T-cell (primary cell): ENCODE results near the gene PRSS48. TPM values are rescaled to one million over a fixed set of nuclear protein-coding genes. Genes with fewer than 3 reads are reported as not detected.

ENCODE experiments used
- ATAC-seq, 4 experiments: fragments of 200-7000 bp in 3 of 4; fragments of 150-1000 bp in 1 of 4; cut with Tn5 transposase; replicated peaks in 1 of 4; 1 replicate in 3 of 4; 2 replicates in 1 of 4; pipeline ENCODE4 v1.10.0; 2021; ENCODE audit warnings: moderate library complexity in 3 of 4, mild to moderate bottlenecking in 2 of 4, moderate number of reproducible peaks in 1 of 4
- CTCF ChIA-PET, 2 donors: fragments of 300-600 bp; sonication (Branson Sonifier 250); formaldehyde crosslinking; loops; one replicate each; lab custom pipeline; 2022; ENCODE audit warnings: antibody characterized with exemption in 2 of 2; lab: Charles Lee
- POLR2A ChIA-PET, 2 donors: fragments of 300-600 bp; sonication (Branson Sonifier 250); formaldehyde crosslinking; loops; one replicate each; lab custom pipeline; 2022; ENCODE audit warnings: antibody characterized with exemption in 2 of 2; lab: Charles Lee
- DNase-seq, 35 experiments: peaks; one replicate each; pipeline versions ENCODE4 v3.0.0 to v3.0.0-alpha.2; 2013 to 2023
- H3K27ac ChIP-seq: one replicate; pipeline ENCODE4 v1.5.1; 2013; ENCODE audit warnings: low read length
- H3K27me3 ChIP-seq, 2 experiments: replicated peaks in 1 of 2; 1 replicate in 1 of 2; 2 replicates in 1 of 2; pipeline versions ENCODE4 v1.6.1 to v1.7.0; 2013; ENCODE audit warnings: low read length in 1 of 2, mixed read lengths in 1 of 2; ENCODE audit not compliant: control insufficient read depth in 2 of 2, insufficient read depth in 2 of 2; ENCODE audit errors: extremely low read depth in 1 of 2
- H3K36me3 ChIP-seq, 2 donors: 1 replicate in 1 of 2; 2 replicates in 1 of 2; pipeline versions ENCODE4 v1.6.1 to v1.7.0; 2013; ENCODE audit warnings: low read length in 1 of 2; ENCODE audit not compliant: control insufficient read depth in 2 of 2, insufficient read depth in 1 of 2; ENCODE audit errors: extremely low read depth in 1 of 2
- H3K4me1 ChIP-seq, 2 experiments: 1 replicate in 1 of 2; 2 replicates in 1 of 2; pipeline versions ENCODE4 v1.6.1 to v1.7.0; 2013; ENCODE audit warnings: low read length in 2 of 2, mixed read lengths in 1 of 2; ENCODE audit not compliant: insufficient read depth in 2 of 2, control insufficient read depth in 1 of 2; ENCODE audit errors: extremely low read depth in 1 of 2
- H3K4me3 ChIP-seq, 2 donors: 1 replicate in 1 of 2; 2 replicates in 1 of 2; pipeline versions ENCODE4 v1.5.1 to v1.7.0; 2013; ENCODE audit warnings: mild to moderate bottlenecking in 2 of 2, low read length in 1 of 2, moderate library complexity in 1 of 2; ENCODE audit not compliant: control insufficient read depth in 1 of 2; ENCODE audit errors: extremely low read depth in 1 of 2
- H3K9me3 ChIP-seq: 2 replicates; pipeline ENCODE4 v1.7.0; 2013
- H3K27ac Mint-ChIP-seq, 2 donors: one replicate each; pipeline ENCODE4 v1.8.0; 2020 to 2021; ENCODE audit warnings: mild to moderate bottlenecking in 2 of 2, mixed read lengths in 2 of 2
- H3K27me3 Mint-ChIP-seq, 2 donors: one replicate each; pipeline ENCODE4 v1.8.0; 2021 to 2022; ENCODE audit warnings: mixed read lengths in 2 of 2
- H3K36me3 Mint-ChIP-seq: one replicate; pipeline ENCODE4 v1.8.0; 2021; ENCODE audit warnings: mixed read lengths
- H3K4me1 Mint-ChIP-seq, 3 donors: one replicate each; pipeline ENCODE4 v1.8.0; 2020 to 2022; ENCODE audit warnings: mixed read lengths in 3 of 3, mild to moderate bottlenecking in 1 of 3
- H3K4me3 Mint-ChIP-seq, 3 donors: one replicate each; pipeline ENCODE4 v1.8.0; 2020 to 2022; ENCODE audit warnings: mild to moderate bottlenecking in 3 of 3, mixed read lengths in 3 of 3, moderate library complexity in 3 of 3
- H3K9me3 Mint-ChIP-seq, 3 donors: one replicate each; pipeline ENCODE4 v1.8.0; 2020 to 2022; ENCODE audit warnings: mixed read lengths in 3 of 3
- WGBS: methylation state at CpG from one replicate; pipeline ENCODE4 v1.1.5; 2013; ENCODE audit warnings: missing lambda C conversion rate; ENCODE audit not compliant: insufficient coverage; 5-methylcytosine and 5-hydroxymethylcytosine counted together
- total RNA-seq, 35 experiments: library from RNA in 6 of 35; stranded (reverse) in 6 of 35; fragments of 120-200 nt in 1 of 35; gene quantifications; one replicate each; pipeline versions ENCODE4 v1.2.1 to v1.2.4 and lab custom pipeline; 2013 to 2026

Gene PRSS48
- total RNA-seq, 5 donors from 2014 or later (not counting 1 experiment from before 2014, with no cell fraction given), result not detected

- Mint-ChIP-seq H3K27ac (no peak overlapping the region), H3K36me3 (no peaks in the 10 kb centered on the region), H3K27me3 (peaks cover 4 to 7% of the 10 kb centered on the region in 2 donors), H3K4me1 (no peaks in the 10 kb centered on the region), H3K9me3 (no peaks in the 10 kb centered on the region), H3K4me3 (no peak overlapping the region)
- no peaks in the 10 kb centered on the region for H3K4me1 ChIP-seq
- no peaks in the 10 kb centered on the region for H3K9me3 ChIP-seq
- ChIA-PET CTCF (no interaction called here), POLR2A (no interaction called here)
- no peak overlapping the region for H3K4me3 ChIP-seq
- no peak overlapping the region for H3K27ac ChIP-seq
- 90% methylated on average over 2 of the region's 5 CpGs for WGBS
- H3K27me3 ChIP-seq, result peaks cover 0 to 7% of the 10 kb centered on the region in 2 experiments
- no peak for ATAC-seq
- no peaks in the 10 kb centered on the region for H3K36me3 ChIP-seq
- DNase-seq, result no peak
Observed at GRCh38 chr4:151310124-151310728, 33.3 kb downstream of the PRSS48 start.

- Histone ChIP-seq H3K27me3 (peaks cover 0 to 13% of the 10 kb centered on the region in 2 experiments), H3K27ac (no peak overlapping the region), H3K36me3 (no peaks in the 10 kb centered on the region), H3K4me3 (no peak overlapping the region), H3K4me1 (no peaks in the 10 kb centered on the region), H3K9me3 (no peaks in the 10 kb centered on the region)
- H3K27ac Mint-ChIP-seq, result no peak overlapping the region
- H3K36me3 Mint-ChIP-seq, result no peaks in the 10 kb centered on the region
- 100% methylated on average over 1 of the region's 6 CpGs for WGBS
- ATAC-seq, result no peak
- CTCF ChIA-PET, result no interaction called here
- H3K27me3 Mint-ChIP-seq, result peaks cover 14% of the 10 kb centered on the region in 2 donors
- no peak overlapping the region for H3K4me3 Mint-ChIP-seq
- H3K9me3 Mint-ChIP-seq, result no peaks in the 10 kb centered on the region
- no peak for DNase-seq
- POLR2A ChIA-PET, result no interaction called here
- no peaks in the 10 kb centered on the region for H3K4me1 Mint-ChIP-seq
Observed at GRCh38 chr4:151313306-151314009, 36.5 kb downstream of the PRSS48 start.

- no peaks in the 10 kb centered on the region for H3K4me1 Mint-ChIP-seq
- H3K36me3 Mint-ChIP-seq, result no peaks in the 10 kb centered on the region
- 100% methylated on average over 1 of the region's 1 CpG for WGBS
- H3K36me3 ChIP-seq, result no peaks in the 10 kb centered on the region
- ChIA-PET POLR2A (no interaction called here), CTCF (no interaction called here)
- no peaks in the 10 kb centered on the region for H3K9me3 ChIP-seq
- H3K4me3 Mint-ChIP-seq, result no peak overlapping the region
- no peak overlapping the region for H3K27ac Mint-ChIP-seq
- no peaks in the 10 kb centered on the region for H3K9me3 Mint-ChIP-seq
- peaks cover 11 to 14% of the 10 kb centered on the region in 2 donors for H3K27me3 Mint-ChIP-seq
- no peaks in the 10 kb centered on the region for H3K4me1 ChIP-seq
- peaks cover 0 to 13% of the 10 kb centered on the region in 2 experiments for H3K27me3 ChIP-seq
- ATAC-seq (no peak), DNase-seq (no peak)
- no peak overlapping the region for H3K4me3 ChIP-seq
- H3K27ac ChIP-seq, result no peak overlapping the region
Observed at GRCh38 chr4:151314010-151314355, 37.0 kb downstream of the PRSS48 start.

- Histone ChIP-seq H3K27ac (no peak overlapping the region), H3K9me3 (no peaks in the 10 kb centered on the region), H3K4me3 (no peak overlapping the region), H3K36me3 (no peaks in the 10 kb centered on the region), H3K4me1 (no peaks in the 10 kb centered on the region), H3K27me3 (peaks cover 0 to 13% of the 10 kb centered on the region in 2 experiments)
- ATAC-seq, result no peak
- no peaks in the 10 kb centered on the region for H3K9me3 Mint-ChIP-seq
- H3K36me3 Mint-ChIP-seq, result no peaks in the 10 kb centered on the region
- no peak overlapping the region for H3K4me3 Mint-ChIP-seq
- no peak for DNase-seq
- no peak overlapping the region for H3K27ac Mint-ChIP-seq
- H3K4me1 Mint-ChIP-seq, result no peaks in the 10 kb centered on the region
- peaks cover 8 to 14% of the 10 kb centered on the region in 2 donors for H3K27me3 Mint-ChIP-seq
- CTCF ChIA-PET, result no interaction called here
- no CpG with 5 or more reads among the region's 1 CpG for WGBS
- POLR2A ChIA-PET, result no interaction called here
Observed at GRCh38 chr4:151314479-151314878, 37.5 kb downstream of the PRSS48 start.

GRCh38 chr4:151315212-151315886 lies 38.4 kb downstream of the PRSS48 start:
- Histone ChIP-seq H3K4me1 (no peaks in the 10 kb centered on the region), H3K9me3 (no peaks in the 10 kb centered on the region), H3K36me3 (no peaks in the 10 kb centered on the region), H3K27me3 (peaks cover 0 to 9% of the 10 kb centered on the region in 2 experiments), H3K4me3 (no peak overlapping the region), H3K27ac (no peak overlapping the region)
- Mint-ChIP-seq H3K4me3 (no peak overlapping the region), H3K27me3 (peaks cover 13 to 17% of the 10 kb centered on the region in 2 donors), H3K27ac (no peak overlapping the region), H3K36me3 (no peaks in the 10 kb centered on the region), H3K4me1 (no peaks in the 10 kb centered on the region), H3K9me3 (no peaks in the 10 kb centered on the region)
- ATAC-seq (no peak), DNase-seq (no peak)
- CTCF ChIA-PET, result no interaction called here
- POLR2A ChIA-PET, result no interaction called here
- no CpG with 5 or more reads among the region's 2 CpGs for WGBS

- H3K4me3 Mint-ChIP-seq, result no peak overlapping the region
- Histone ChIP-seq H3K9me3 (no peaks in the 10 kb centered on the region), H3K27me3 (peaks cover 0 to 9% of the 10 kb centered on the region in 2 experiments), H3K4me3 (no peak overlapping the region), H3K27ac (no peak overlapping the region), H3K4me1 (no peaks in the 10 kb centered on the region), H3K36me3 (no peaks in the 10 kb centered on the region)
- no peak overlapping the region for H3K27ac Mint-ChIP-seq
- DNase-seq, result no peak
- ChIA-PET POLR2A (no interaction called here), CTCF (no interaction called here)
- ATAC-seq, result no peak
- H3K36me3 Mint-ChIP-seq, result no peaks in the 10 kb centered on the region
- H3K27me3 Mint-ChIP-seq, result peaks cover 22 to 26% of the 10 kb centered on the region in 2 donors
- no CpG with 5 or more reads among the region's 2 CpGs for WGBS
- no peaks in the 10 kb centered on the region for H3K9me3 Mint-ChIP-seq
- H3K4me1 Mint-ChIP-seq, result no peaks in the 10 kb centered on the region
Observed at GRCh38 chr4:151316645-151317044, 39.7 kb downstream of the PRSS48 start.
